Astrocyte (in vitro differentiated cells and primary cell): ENCODE measurements around the gene ZNF749. TPM values are rescaled to one million over a fixed set of nuclear protein-coding genes. Genes with fewer than 3 reads are reported as not detected.

Experiments
- DNase-seq: peaks from one replicate; pipeline ENCODE4 v3.0.0-alpha.2; 2010; ENCODE audit warnings: low read depth
- FAIRE-seq: peaks from 2 replicates; lab custom pipeline; 2011; peaks lifted over from hg19 to GRCh38; lab: Jason Lieb, UNC
- H2AFZ ChIP-seq: 2 replicates; pipeline ENCODE4 v1.6.0; 2012; ENCODE audit warnings: low read depth, low read length, inconsistent platforms
- H3K27ac ChIP-seq: 2 replicates; pipeline ENCODE4 v1.5.1; 2011; ENCODE audit warnings: low read depth, low read length, inconsistent platforms
- H3K27me3 ChIP-seq: 2 replicates; pipeline ENCODE4 v1.6.0; 2011; ENCODE audit warnings: low read length, inconsistent platforms; ENCODE audit not compliant: insufficient read depth
- H3K36me3 ChIP-seq: 2 replicates; pipeline ENCODE4 v1.5.1; 2011; ENCODE audit warnings: low read length, inconsistent platforms; ENCODE audit not compliant: insufficient read depth
- H3K4me1 ChIP-seq: 2 replicates; pipeline ENCODE4 v1.5.1; 2011; ENCODE audit warnings: low read length, inconsistent platforms; ENCODE audit not compliant: insufficient read depth
- H3K4me2 ChIP-seq: 2 replicates; pipeline ENCODE4 v1.6.0; 2012; ENCODE audit warnings: low read length, inconsistent platforms
- H3K4me3 ChIP-seq: 2 replicates; pipeline ENCODE4 v1.5.1; 2011; ENCODE audit warnings: low read depth, mild to moderate bottlenecking, low read length, inconsistent platforms; ENCODE audit not compliant: insufficient read depth
- H3K79me2 ChIP-seq: 2 replicates; pipeline ENCODE4 v1.6.0; 2012; ENCODE audit warnings: mild to moderate bottlenecking, low read length, inconsistent platforms; ENCODE audit not compliant: insufficient read depth
- H3K9ac ChIP-seq: 2 replicates; pipeline ENCODE4 v1.6.0; 2012; ENCODE audit warnings: mild to moderate bottlenecking, low read length, inconsistent platforms
- H3K9me3 ChIP-seq: 2 replicates; pipeline ENCODE4 v1.5.1; 2012; ENCODE audit warnings: low read depth, mild to moderate bottlenecking, low read length, inconsistent platforms; ENCODE audit not compliant: insufficient read depth
- H4K20me1 ChIP-seq: 2 replicates; pipeline ENCODE4 v1.6.0; 2012; ENCODE audit warnings: low read length, inconsistent platforms; ENCODE audit not compliant: insufficient read depth
- H3K27ac Mint-ChIP-seq: one replicate; pipeline ENCODE4 v1.8.0; 2021; ENCODE audit warnings: mild to moderate bottlenecking, mixed read lengths; ENCODE audit not compliant: unreplicated experiment
- H3K27me3 Mint-ChIP-seq: one replicate; pipeline ENCODE4 v1.8.0; 2021; ENCODE audit warnings: low read depth, mixed read lengths; ENCODE audit not compliant: unreplicated experiment
- H3K36me3 Mint-ChIP-seq: one replicate; pipeline ENCODE4 v1.8.0; 2021; ENCODE audit warnings: low read depth, mixed read lengths; ENCODE audit not compliant: unreplicated experiment
- H3K4me1 Mint-ChIP-seq: one replicate; pipeline ENCODE4 v1.8.0; 2021; ENCODE audit warnings: low read depth, mixed read lengths; ENCODE audit not compliant: unreplicated experiment
- H3K4me3 Mint-ChIP-seq: one replicate; pipeline ENCODE4 v1.8.0; 2021; ENCODE audit warnings: mild to moderate bottlenecking, moderate library complexity, mixed read lengths; ENCODE audit not compliant: unreplicated experiment
- H3K9me3 Mint-ChIP-seq: one replicate; pipeline ENCODE4 v1.8.0; 2021; ENCODE audit warnings: mild to moderate bottlenecking, mixed read lengths; ENCODE audit not compliant: unreplicated experiment
- EZH2 ChIP-seq: IDR thresholded peaks from 2 replicates; pipeline ENCODE4 v1.6.1; 2012; ENCODE audit warnings: mild to moderate bottlenecking, low read length, inconsistent platforms; ENCODE audit not compliant: insufficient read depth
- total RNA-seq: library from RNA; stranded (reverse); gene quantifications from 2 replicates; pipeline ENCODE4 v1.2.1, GENCODE V29; 2021
- TF ChIP-seq, protein P1 (sequence below): IDR thresholded peaks from 2 replicates; pipeline ENCODE4 v1.5.1; 2011; ENCODE audit warnings: low read depth, mild to moderate bottlenecking, inconsistent platforms, low read length, moderate library complexity; ENCODE audit not compliant: insufficient read depth

The ZNF749 gene
- total RNA-seq, 1 donor from 2014 or later: 16.2 TPM

DNA sequence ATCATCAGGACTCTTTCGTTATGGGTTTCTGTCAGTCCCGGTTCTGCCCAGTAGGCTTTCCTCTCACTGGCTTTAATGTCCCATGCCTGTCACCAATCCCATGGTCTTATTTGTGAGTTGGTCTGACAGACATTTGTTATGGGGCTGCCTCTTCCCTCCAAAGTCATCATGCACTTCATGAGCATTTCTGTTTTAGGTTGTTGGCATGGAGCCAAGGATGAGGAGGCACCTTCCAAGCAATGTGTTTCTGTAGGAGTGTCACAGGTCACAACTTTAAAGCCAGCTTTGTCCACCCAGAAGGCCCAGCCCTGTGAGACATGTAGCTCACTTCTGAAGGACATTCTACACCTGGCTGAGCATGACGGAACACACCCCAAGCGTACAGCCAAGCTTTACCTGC lies 15.7 kb upstream of the ZNF749 start:
- Histone ChIP-seq H3K27me3 (no peaks in the 10 kb centered on the region), H3K27ac (no peak overlapping the region), H3K9me3 (peaks cover 34% of the 10 kb centered on the region), H3K79me2 (peaks cover 33% of the 10 kb centered on the region), H3K4me1 (no peaks in the 10 kb centered on the region), H3K4me2 (no peak overlapping the region), H3K36me3 (peaks cover 31% of the 10 kb centered on the region), H3K9ac (no peak overlapping the region), H2AFZ (no peak overlapping the region), H3K4me3 (peak overlapping the region; percentile 10), H4K20me1 (no peaks in the 10 kb centered on the region)
- no peak for DNase-seq
- H3K9me3 Mint-ChIP-seq: peaks cover 12% of the 10 kb centered on the region
- TF ChIP-seq EZH2: no peak
- TF ChIP-seq, protein P1, sequence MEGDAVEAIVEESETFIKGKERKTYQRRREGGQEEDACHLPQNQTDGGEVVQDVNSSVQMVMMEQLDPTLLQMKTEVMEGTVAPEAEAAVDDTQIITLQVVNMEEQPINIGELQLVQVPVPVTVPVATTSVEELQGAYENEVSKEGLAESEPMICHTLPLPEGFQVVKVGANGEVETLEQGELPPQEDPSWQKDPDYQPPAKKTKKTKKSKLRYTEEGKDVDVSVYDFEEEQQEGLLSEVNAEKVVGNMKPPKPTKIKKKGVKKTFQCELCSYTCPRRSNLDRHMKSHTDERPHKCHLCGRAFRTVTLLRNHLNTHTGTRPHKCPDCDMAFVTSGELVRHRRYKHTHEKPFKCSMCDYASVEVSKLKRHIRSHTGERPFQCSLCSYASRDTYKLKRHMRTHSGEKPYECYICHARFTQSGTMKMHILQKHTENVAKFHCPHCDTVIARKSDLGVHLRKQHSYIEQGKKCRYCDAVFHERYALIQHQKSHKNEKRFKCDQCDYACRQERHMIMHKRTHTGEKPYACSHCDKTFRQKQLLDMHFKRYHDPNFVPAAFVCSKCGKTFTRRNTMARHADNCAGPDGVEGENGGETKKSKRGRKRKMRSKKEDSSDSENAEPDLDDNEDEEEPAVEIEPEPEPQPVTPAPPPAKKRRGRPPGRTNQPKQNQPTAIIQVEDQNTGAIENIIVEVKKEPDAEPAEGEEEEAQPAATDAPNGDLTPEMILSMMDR: no peak
- H3K4me1 Mint-ChIP-seq: no peaks in the 10 kb centered on the region
- no peak for FAIRE-seq
- H3K27ac Mint-ChIP-seq: no peak overlapping the region
- no peak overlapping the region for H3K4me3 Mint-ChIP-seq
- peaks cover 46% of the 10 kb centered on the region for H3K36me3 Mint-ChIP-seq
- H3K27me3 Mint-ChIP-seq: no peaks in the 10 kb centered on the region

DNA sequence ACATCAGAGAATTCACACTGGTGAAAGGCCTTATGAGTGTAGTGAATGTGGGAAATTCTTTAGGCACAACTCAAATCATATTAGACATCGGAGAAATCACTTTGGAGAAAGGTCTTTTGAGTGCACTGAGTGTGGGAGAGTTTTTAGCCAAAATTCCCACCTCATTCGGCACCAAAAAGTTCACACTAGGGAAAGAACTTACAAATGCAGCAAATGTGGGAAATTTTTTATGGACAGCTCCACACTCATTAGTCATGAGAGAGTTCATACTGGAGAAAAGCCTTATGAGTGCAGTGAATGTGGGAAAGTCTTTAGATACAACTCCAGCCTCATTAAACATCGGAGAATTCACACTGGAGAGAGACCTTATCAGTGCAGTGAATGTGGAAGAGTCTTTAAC lies 14.1 kb upstream of the ZNF749 start:
- H3K4me2 ChIP-seq: no peak overlapping the region
- no peak overlapping the region for H3K4me3 ChIP-seq
- peaks cover 12% of the 10 kb centered on the region for H3K9me3 Mint-ChIP-seq
- H3K27ac ChIP-seq: no peak overlapping the region
- H3K9ac ChIP-seq: no peak overlapping the region
- TF ChIP-seq EZH2: no peak
- TF ChIP-seq, protein P1: no peak
- peaks cover 39% of the 10 kb centered on the region for H3K36me3 Mint-ChIP-seq
- no peaks in the 10 kb centered on the region for H4K20me1 ChIP-seq
- H3K4me1 Mint-ChIP-seq: no peaks in the 10 kb centered on the region
- H3K9me3 ChIP-seq: peaks cover 36% of the 10 kb centered on the region
- no peak for DNase-seq
- H3K27ac Mint-ChIP-seq: no peak overlapping the region
- no peaks in the 10 kb centered on the region for H3K27me3 ChIP-seq
- peaks cover 21% of the 10 kb centered on the region for H3K79me2 ChIP-seq
- H3K27me3 Mint-ChIP-seq: no peaks in the 10 kb centered on the region
- FAIRE-seq: no peak
- peaks cover 31% of the 10 kb centered on the region for H3K36me3 ChIP-seq
- H3K4me3 Mint-ChIP-seq: no peak overlapping the region
- H2AFZ ChIP-seq: no peak overlapping the region
- no peaks in the 10 kb centered on the region for H3K4me1 ChIP-seq

DNA sequence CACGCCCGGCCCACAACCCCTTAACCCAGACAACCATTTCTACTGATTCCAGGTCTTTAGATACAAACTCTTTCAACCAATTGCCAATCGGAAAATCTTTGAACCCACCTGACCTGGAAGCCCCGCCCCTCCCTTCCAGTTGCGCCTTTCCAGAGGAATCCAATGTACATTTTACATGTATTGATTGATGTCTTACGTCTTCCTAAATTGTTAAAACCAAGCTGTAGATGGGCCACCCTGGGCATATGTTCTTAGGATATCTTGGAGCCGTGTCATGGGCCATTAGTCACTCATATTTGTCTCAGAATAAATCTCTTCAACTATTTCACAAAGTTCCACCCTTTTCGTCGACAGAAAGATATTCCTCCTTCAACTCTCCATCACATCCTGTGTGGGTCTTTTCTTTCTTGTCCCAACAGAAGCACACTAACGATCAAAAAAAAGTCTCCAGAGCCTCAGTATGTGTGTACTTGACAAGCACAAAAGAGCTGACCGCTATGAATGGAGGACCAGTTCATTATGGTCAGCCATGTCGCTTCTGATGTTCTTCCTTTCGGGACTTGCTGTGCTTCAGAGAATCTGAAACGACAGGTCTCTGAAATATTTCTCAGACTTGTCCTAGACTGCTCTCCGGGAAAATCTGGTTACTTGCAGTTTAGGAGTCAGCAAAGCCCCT lies 601 bp upstream of the ZNF749 start:
- Mint-ChIP-seq H3K4me1 (peaks cover 7% of the 10 kb centered on the region), H3K27ac (peak overlapping the region; percentile 87), H3K36me3 (peaks cover 13% of the 10 kb centered on the region), H3K27me3 (no peaks in the 10 kb centered on the region), H3K4me3 (peak overlapping the region; percentile 95), H3K9me3 (peaks cover 2% of the 10 kb centered on the region)
- no peaks in the 10 kb centered on the region for H3K27me3 ChIP-seq
- H3K27ac ChIP-seq: no peak overlapping the region
- peak overlapping the region; percentile 94 for H3K4me2 ChIP-seq
- H4K20me1 ChIP-seq: no peaks in the 10 kb centered on the region
- peak overlapping the region; percentile 98 for H2AFZ ChIP-seq
- H3K36me3 ChIP-seq: no peaks in the 10 kb centered on the region
- peak overlapping the region; percentile 84 for H3K9ac ChIP-seq
- peaks cover 13% of the 10 kb centered on the region for H3K9me3 ChIP-seq
- TF ChIP-seq, protein P1: no peak
- no peak for TF ChIP-seq EZH2
- peak overlapping the region; percentile 92 for H3K4me3 ChIP-seq
- FAIRE-seq (peak; percentile 41), DNase-seq (no peak)
- peaks cover 43% of the 10 kb centered on the region for H3K79me2 ChIP-seq
- peaks cover 3% of the 10 kb centered on the region for H3K4me1 ChIP-seq
